Activated T-cell treated with anti-CD3 and anti-CD28 coated beads for 1 hour (primary cell): Measurements from ENCODE around the gene CEP72.
"Not testable (repeated sequence)": the region's sequence is repeated elsewhere in the genome, so short reads cannot be mapped to it uniquely, and the experiment has no call there.

ENCODE experiments used
- DNase-seq: peaks from one replicate; pipeline ENCODE4 v3.0.0-alpha.2; 2020; ENCODE audit warnings: low read depth

The CEP72 gene

DNA sequence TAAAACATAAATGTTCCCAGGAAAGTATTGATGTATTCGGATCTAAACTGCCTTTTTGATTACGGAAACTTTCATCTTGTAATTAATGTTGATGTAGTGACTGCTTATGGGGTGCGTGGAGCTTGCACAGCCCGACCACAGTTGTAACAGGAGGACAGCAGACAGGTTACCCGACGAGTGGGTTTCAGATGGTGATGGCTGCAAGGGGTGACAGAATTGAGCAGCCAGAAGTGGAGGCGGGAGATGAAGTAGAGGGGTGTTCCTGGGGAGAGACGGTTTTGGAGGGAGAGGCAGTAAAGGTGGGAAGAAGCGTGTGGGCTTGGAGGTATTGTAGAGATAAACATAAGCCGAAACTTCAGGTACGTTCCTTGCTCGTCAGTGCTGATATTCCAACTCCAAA, 5.8 kb downstream of the CEP72 start:
- no peak for DNase-seq

DNA sequence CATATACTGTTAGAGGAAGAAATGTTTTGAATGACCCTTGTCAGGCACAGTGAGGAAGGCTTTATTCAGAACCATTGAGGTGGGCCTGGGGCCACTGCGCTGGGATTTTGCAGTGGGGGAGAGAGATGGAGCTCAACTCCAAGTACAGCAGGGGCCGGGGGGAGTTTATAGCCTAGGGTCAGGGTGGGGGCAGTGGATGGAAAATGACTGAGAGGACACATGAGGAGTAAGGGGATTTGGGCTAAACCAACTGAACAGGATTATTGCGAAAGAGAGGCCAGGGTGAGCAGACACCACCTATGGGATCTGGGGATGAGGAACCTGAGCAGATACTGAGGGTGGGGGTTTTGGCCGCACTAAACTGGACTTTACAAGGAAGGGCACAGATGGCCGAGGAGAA, 6.3 kb downstream of the CEP72 start:
- DNase-seq: no peak

DNA sequence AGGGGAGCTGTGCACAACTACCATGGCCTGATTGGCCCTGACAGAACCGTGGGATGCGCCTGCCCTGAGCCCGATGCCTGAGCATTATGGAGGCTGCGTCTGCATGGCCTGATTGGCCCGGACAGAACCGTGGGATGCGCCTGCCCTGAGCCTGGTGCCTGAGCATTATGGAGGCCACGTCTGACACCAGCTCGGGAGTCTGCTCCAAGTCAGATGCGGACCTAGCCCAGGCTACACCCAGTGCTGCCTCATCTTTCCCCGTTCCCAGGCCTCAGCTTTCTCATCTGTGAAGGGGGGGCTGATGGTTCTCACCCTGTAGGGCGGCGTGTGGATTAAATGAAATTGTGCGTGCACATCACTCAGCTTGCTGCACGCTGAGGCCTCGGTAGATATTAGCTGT, 7.3 kb downstream of the CEP72 start:
- DNase-seq: no peak

DNA sequence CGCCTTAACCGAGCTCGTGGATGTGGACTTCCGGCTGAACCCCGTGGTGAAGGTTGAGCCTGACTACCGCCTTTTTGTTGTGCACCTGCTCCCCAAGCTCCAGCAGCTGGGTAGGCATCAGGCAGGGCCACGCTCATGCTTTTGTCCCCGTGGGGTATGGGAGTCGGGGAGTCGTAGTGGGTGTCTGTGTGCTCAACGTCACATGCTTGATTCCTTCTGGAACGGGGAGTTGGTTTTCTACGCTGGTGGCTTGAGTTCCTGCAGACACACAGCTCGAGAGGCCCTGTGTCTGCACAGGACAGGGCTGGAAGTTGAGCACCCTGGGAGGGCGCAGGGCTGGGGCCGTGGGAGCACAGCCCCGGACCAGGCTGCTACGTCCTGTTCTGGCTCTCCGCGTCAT, 8.0 kb downstream of the CEP72 start:
- DNase-seq: no peak

DNA sequence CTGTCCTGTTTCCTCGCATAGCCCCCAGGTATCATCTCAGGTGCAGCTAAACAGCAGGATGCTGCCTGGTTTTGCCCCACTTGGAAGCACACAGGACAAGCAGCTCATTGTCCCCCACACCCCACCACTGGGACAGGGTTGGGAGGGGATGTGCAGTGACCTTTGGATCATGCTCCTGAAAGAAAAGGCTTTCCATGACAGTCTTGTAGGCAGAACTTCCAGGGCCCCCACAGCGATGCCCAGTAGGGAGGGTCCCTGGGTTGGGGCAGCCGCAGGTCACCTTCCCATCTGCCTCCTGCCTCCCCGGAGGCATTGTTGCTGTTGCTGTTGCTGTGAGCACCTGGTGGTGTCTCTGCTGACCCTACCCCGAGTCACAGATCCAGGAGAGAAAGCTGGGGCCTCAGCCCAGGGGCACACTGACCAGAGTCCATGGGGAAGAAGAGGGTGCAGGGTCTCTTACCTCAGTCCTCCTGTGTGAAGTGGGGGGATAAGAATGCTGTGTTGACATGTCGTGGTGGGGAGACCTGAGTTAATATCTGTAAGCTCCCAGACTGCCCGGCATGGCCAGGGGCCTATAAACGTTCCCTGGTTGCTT, 8.5 kb downstream of the CEP72 start:
- DNase-seq: no peak

DNA sequence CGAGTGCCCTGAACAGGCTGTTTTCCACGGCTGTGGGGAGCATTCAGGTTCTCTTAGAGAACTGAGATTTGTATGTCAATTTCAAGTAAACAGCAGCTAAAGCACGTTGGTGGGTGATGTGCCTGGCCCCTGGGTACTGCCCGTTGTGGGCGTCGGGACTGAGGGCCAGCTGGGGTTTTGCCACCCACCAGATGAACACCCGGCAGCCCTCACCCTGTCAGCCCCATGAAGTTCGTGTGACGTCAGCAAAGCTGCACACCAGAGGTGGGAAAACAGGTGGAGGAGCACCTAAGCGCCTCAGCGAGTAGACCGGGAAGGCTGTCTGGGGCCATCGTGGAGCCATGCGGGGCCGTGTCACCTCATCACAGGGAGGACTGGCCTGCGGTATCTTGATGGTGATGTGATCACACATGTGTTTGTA, 9.2 kb downstream of the CEP72 start:
- no peak for DNase-seq

DNA sequence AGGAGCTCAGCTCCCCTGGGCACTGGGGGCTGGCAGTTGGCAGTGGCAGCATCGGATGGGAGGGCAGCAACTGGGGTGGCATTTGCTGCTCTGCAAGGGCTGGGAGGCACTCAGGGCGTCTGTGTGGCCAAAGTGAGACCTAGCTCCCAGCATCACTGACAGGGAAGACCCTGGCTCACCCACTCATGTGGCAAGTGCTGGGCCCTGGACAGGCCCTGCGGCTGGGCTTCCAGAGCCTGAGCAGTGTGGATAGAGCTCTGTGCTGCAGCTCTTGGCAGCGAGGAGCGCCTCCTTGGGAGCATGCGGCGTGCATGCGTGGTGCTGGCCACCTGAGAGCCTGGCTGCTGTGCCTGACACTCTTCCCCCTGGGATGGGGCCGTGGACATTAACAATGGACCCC, 10.2 kb downstream of the CEP72 start:
- no peak for DNase-seq

DNA sequence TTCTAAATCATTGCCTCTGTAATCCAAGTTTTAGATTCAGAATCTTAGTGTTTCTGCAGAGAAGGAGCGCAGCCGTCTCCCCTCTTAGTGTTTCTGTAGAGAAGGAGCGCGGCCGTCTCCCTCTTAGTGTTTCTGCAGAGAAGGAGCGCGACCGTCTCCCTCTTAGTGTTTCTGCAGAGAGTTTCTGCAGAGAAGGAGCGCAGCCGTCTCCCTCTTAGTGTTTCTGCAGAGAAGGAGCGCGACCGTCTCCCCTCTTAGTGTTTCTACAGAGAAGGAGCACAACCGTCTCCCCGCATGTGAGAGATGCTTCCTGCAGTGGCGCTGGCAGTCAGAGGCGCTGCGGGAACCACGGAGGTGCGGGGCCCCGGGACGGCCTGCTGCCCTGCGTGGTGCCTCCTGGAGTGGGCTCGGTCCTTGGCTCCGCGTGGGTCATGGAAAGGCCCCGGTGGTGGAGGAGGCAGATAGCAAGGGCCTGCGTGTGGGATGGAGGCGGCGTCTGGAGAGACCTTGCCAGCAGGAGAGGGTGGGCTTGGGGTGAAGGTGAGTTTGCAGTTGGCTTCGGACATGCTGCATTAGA, 10.9 kb downstream of the CEP72 start:
- no peak for DNase-seq

DNA sequence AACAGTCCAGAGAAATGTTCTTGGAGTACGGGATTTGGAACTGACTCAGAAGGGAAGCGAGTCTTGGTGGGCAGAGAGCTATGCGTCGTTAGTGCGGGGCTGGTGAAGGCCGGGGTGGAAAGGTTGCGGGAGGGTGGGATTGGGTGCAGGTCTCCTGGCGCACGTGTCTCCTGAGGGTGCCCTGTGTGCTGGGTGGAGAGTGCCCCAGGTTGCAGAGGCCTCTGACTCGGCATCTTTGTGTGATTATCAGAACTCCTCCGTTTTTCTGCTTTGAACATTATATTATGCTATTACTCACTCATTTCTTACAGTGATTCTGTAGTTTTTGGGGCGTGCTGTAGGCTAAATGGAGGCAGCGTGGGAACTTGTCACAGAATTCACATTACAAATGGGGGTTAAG, 11.4 kb downstream of the CEP72 start:
- no peak for DNase-seq

DNA sequence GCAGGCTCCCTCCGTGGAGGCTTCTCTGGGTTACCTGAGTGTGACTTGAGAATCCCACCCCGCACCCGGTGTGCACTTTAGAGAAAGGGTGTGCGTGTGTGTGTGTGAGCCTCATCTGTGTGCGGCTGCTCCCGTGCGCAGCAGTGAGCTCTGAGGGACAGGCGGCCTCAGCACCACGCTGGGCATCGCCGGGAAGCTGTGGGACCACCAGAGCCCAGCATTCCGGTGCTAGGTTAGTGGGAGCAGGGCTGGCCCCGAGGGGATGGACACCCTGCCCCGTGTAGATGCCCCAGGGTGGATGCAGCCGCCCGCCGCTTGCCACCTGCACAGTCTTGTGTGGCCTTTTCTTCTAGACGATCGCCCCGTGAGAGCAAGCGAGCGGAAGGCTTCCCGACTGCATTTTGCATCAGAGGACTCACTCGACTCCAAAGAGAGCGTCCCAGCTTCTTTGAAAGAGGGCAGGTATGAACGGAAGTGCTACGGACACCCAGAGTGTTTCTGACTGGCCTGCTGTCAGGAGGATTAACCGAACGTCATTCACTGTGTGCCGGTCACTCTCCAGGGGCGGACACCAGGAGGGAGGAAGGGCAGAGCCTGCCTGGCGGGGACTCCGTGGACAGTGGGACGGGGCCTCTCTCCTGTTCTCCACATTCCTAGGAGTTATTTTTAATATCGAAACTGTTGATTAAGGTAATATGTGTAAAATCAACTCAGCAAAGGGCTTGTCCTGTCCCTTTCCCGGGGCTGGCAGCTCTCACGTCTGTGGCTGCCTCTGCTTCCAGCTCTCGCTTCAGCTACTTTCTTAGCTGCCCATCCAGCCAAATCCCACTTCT, 12.2 kb downstream of the CEP72 start:
- DNase-seq: no peak

DNA sequence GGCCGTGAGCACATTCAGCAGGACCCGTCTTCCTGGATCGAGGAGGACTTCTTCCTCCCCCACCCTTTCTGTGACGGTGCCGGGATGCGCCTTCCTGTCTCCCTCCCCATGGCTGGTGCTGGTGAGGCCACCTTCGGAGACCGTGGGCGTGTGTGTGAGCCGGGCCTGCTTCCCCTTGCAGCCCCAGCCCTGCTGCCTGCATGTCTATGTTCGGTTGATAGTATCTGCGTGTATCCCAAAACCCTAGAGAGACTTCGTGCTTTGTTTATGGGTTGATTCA, 12.8 kb downstream of the CEP72 start:
- no peak for DNase-seq

DNA sequence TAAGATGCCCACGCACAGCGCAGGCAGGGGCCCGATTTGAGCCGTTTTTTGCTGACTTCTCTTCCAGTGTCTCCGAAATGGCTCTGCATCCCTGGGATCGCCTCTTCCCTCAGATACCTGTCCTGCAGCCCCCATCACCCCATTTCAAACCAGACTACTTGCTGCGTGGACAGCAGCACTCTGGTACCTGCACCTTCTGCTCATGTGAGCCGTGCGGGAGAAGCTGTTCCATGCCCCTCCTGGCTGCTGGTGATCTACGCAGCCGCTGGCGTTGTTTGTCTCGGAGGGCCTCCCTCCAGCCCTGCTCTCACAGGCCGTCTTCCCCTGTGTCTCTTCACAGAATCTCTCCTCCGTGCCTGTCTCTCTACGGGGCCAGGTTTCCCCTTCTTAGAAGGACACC, 13.4 kb downstream of the CEP72 start:
- DNase-seq: no peak

DNA sequence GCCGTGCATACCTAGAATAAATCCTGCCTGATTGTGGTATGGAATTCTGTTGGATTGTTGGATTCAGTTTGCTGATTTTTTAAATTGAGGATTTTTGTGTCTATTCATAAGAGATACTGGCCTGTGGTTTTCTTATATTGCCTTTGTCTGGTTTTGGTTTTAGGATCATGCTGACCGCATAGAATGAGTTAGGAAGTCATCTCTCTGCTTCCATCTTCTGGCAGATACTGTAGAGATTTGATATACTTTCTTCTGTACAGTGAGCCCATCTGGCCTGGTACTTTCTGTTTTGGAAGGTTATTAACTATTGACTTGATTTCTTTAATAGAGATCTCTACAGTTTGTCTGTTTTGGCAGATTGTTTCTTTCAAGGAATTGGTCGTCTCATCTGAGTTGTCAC, 14.7 kb downstream of the CEP72 start:
- DNase-seq: no peak

DNA sequence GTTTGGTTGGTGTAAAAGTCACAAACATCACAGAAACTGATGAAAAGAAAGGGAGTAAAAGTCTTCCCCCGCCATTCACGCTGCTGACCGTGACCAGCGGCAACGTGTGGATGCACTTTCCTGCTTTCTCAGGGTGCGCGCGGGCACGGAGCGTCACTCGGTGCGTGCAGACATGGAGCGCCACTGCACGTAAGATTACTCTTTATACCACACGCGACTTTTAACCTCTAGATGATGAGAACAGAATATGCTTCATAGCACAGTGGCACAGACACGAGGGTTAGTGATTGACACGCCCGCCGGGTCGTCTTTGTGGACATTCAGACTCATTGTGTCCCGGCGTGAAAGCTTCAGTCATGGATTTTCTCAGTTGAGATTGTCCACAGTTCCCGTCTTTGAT, 15.7 kb downstream of the CEP72 start:
- DNase-seq: no peak

DNA sequence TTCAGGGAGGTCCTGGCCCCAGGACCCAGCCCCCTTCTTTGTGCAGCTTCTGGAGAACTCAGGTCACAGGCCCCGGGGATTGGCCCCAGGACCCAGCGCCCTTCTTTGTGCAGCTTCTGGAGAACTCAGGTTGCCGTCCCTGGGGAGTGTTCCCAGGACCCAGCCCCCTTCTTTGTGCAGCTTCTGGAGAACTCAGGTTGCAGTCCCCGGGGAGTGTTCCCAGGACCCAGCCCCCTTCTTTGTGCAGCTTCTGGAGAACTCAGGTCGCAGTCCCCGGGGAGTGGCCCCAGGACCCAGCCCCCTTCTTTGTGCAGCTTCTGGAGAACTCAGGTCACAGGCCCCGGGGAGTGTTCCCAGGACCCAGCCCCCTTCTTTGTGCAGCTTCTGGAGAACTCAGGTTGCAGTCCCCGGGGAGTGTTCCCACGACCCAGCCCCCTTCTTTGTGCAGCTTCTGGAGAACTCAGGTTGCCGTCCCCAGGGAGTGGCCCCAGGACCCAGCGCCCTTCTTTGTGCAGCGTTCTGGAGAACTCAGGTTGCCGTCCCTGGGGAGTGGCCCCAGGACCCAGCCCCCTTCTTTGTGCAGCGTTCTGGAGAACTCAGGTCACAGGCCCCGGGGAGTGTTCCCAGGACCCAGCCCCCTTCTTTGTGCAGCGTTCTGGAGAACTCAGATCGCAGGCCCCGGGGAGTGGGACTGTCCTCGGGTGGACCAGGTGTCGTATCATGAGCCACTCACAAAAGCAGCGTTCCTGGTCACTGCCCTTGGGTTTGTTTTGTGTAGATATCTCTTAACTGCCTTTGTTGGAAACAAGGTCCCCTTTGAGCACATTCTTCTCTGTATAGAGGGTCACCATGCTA, 16.4 kb downstream of the CEP72 start:
- DNase-seq: not testable (repeated sequence)

DNA sequence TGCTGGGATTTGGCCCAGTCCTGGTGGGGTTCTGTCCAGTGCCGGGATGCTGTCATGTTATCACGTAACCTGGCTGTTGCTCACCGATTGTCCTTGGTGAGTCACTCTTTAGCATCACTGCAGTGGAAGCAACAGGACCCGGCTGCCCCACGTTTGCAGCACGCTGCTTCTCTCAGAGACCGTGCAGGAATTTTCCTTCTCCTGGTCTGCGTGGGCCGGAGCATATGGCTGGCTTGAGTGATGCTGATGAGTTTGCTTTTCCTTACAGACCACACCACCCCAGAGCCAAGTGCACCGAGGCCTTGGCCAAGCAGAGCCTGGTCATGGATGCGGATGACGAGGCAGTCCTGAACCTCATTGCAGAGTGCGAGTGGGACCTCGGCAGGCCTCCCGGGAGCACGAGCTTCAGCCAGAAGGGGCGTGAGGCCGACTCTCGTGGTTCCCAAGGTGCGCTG, 21.4 kb downstream of the CEP72 start:
- DNase-seq: no peak

DNA sequence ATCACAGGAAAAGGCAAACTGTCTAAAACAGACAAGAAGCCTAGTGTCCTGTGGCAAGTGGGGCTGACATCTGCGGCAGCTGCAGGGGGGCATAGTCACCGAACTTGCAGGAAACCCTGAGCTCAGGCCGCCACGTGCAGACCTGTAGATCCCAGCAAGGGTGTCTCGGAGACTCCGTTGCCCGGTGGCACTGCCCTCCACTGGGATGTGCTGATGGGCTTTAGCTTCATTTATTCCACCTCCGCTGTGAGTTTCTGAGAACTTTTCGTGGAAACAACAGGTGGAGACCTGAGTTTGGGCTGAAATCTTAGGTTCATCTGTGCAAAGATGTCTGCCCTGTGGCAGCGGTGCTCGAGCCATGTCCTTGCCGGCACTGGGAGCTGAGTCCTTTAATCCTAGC, 22.1 kb downstream of the CEP72 start:
- no peak for DNase-seq

DNA sequence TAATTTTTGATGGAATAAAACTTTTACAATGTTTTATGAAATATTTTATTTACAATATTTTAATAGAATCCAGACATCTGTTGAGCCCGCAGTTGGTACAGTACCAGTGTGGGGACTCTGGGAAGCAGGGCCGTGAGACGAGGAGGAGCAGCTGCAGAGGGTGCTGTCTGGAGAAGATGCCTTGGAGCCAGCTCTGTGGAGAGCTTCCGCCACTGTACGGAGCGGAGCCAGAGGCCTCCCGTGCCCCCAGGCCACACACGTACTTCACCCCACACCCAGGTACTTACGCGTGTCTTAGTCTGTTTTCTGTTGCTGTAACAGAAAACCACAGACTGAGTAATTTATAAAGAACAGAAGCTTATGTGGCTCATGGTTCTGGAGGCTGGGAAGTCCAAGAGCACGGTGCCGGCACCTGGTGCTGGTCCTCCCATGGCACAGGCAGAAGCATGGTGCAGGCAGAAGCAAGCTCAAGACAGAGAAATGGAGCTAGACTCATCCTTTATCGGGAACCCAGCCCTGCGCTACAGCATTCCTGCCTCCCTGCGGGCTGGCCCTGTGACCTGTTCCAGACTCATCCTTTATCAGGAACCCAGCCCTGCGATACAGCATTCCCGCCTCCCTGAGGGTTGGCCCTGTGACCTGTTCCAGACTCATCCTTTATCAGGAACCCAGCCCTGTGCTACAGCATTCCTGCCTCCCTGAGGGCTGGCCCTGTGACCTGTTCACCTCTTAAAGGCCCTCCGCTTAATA, 23.3 kb downstream of the CEP72 start:
- DNase-seq: no peak

DNA sequence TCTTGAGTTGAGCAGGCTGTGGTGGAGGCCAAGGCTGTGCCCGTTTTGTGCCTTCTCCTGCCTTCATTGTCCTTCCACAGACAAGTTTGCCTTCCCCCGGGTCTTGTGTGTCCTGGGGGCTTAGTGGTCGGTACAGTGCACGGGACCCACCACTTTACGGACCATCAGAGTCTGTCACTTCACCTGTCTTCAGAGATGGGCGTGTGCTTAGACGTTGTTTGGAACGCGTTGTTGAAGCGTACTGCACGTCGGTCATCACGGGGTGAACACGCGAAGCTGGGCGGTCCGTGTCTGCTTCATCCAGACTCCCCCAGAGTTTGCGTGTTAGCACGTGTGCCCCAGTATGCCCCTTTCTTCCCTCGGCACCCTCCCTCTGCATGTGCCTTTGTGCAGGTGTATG, 24.8 kb downstream of the CEP72 start:
- DNase-seq: no peak

DNA sequence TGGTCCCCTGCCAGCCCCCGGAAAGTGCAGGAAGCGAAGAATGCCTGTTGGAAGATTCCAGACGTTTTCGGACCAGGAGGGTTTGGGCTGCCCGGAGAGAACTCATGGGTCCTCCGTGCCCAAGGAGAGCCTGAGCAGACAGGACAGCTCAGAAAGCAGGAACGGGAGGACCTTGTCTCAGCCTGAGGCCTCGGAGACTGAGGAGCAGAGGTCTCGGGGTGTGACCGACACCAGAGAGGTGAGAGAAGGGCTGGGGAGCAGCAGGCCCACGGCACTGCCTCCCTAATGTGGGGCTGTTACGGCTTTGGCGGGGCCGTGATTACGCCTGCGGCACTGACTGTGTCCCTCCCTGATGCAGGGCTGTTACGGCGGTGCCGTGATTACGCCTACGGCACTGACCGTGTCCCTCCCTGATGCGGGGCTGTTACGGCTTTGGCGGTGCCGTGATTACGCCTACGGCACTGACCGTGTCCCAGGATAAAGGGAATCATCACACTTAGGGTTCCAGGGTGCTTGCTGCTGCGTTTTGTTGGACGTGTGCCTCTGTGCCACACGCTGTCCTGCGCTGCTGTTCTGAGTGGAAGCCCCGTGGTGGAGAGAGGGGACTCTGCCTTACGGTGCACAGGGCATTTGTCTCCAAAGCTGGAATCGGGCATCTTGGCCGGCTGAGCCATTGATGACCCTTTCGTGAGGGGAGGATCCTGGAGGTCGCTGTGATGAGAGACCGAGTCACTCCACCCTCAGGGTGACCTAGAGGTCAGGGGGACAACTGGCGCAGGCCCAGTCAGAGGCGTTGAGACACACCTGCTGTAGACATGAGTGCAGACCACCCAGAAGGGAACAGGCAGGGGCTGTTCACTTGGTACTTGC, 25.7 kb downstream of the CEP72 start:
- no peak for DNase-seq
